HEK293 (cell line): ENCODE results near the gene SLC25A12.

Experiments used
- CTCF ChIA-PET: fragments of 350-600 bp; formaldehyde crosslinking; extraction: SDS; loops from one replicate; lab custom pipeline; 2021; ENCODE audit warnings: antibody characterized with exemption; lab: Yijun Ruan, JAX
- POLR2A ChIA-PET: fragments of 300-600 bp; formaldehyde crosslinking; extraction: SDS; loops from one replicate; lab custom pipeline; 2020; ENCODE audit warnings: antibody characterized with exemption, inconsistent platforms; lab: Yijun Ruan, JAX
- H3K27ac ChIP-seq: fragments of 200-500 bp; sonication (Bioruptor generic); 2 replicates; pipeline ENCODE4 v1.5.1; 2014; ENCODE audit warnings: low read depth, low read length, control low read depth, inconsistent platforms; ENCODE audit errors: extremely low read depth
- H3K36me3 ChIP-seq, 2 experiments: fragments of 200-500 bp in 1 of 2; sonication (Bioruptor generic) in 1 of 2; 1 replicate in 1 of 2; 2 replicates in 1 of 2; pipeline ENCODE4 v1.5.1; 2014 to 2017; ENCODE audit warnings: inconsistent platforms in 2 of 2, low read length in 2 of 2; ENCODE audit not compliant: control insufficient read depth in 2 of 2, insufficient read depth in 1 of 2
- H3K4me1 ChIP-seq: fragments of 200-500 bp; sonication (Bioruptor generic); 2 replicates; pipeline ENCODE4 v1.5.1; 2014; ENCODE audit warnings: mild to moderate bottlenecking, low read length, inconsistent platforms; ENCODE audit not compliant: control insufficient read depth, insufficient read depth
- H3K4me3 ChIP-seq: 2 replicates; pipeline ENCODE4 v1.5.1; 2011; ENCODE audit warnings: low read depth, mild to moderate bottlenecking, control low read depth, low read length, moderate library complexity
- H3K9me3 ChIP-seq: fragments of 200-500 bp; sonication (Bioruptor generic); 2 replicates; pipeline ENCODE4 v1.5.1; 2014; ENCODE audit warnings: low read depth, low read length, inconsistent platforms; ENCODE audit not compliant: control insufficient read depth, insufficient read depth
- GLIS2 ChIP-seq: fragments of 450-650 bp; formaldehyde crosslinking; IDR thresholded peaks from 2 replicates; pipeline ENCODE4 v1.5.1; 2016; ENCODE audit warnings: missing biosample characterization, missing genetic modification characterization
- KLF9 ChIP-seq: fragments of 450-650 bp; formaldehyde crosslinking; IDR thresholded peaks from 2 replicates; pipeline ENCODE4 v1.5.1; 2016; ENCODE audit warnings: missing biosample characterization, missing genetic modification characterization, low read depth
- MYNN ChIP-seq: fragments of 450-650 bp; formaldehyde crosslinking; IDR thresholded peaks from 2 replicates; pipeline ENCODE4 v1.5.1; 2016; ENCODE audit warnings: missing biosample characterization, missing genetic modification characterization, borderline replicate concordance
- YY1 ChIP-seq: fragments of 450-650 bp; formaldehyde crosslinking; IDR thresholded peaks from 2 replicates; pipeline ENCODE4 v1.5.1; 2018; ENCODE audit warnings: missing biosample characterization, missing genetic modification characterization
- ZBTB1 ChIP-seq: fragments of 450-650 bp; formaldehyde crosslinking; IDR thresholded peaks from 2 replicates; pipeline ENCODE4 v1.5.1; 2016; ENCODE audit warnings: missing biosample characterization, missing genetic modification characterization
- ZBTB17 ChIP-seq: fragments of 450-650 bp; formaldehyde crosslinking; IDR thresholded peaks from 2 replicates; pipeline ENCODE4 v1.5.1; 2016; ENCODE audit warnings: missing biosample characterization, missing genetic modification characterization
- ZFP69B ChIP-seq: fragments of 450-650 bp; formaldehyde crosslinking; IDR thresholded peaks from 2 replicates; pipeline ENCODE4 v1.5.1; 2016; ENCODE audit warnings: missing biosample characterization, missing genetic modification characterization
- ZNF114 ChIP-seq: fragments of 450-650 bp; formaldehyde crosslinking; IDR thresholded peaks from 2 replicates; pipeline ENCODE4 v1.5.0; 2017; ENCODE audit warnings: missing biosample characterization, missing genetic modification characterization
- ZNF169 ChIP-seq: fragments of 450-650 bp; formaldehyde crosslinking; IDR thresholded peaks from 2 replicates; pipeline ENCODE4 v1.5.1; 2016; ENCODE audit warnings: missing biosample characterization, missing genetic modification characterization
- ZNF184 ChIP-seq: fragments of 450-650 bp; IDR thresholded peaks from 2 replicates; pipeline ENCODE4 v1.5.1; 2018; ENCODE audit warnings: missing biosample characterization, mild to moderate bottlenecking, missing genetic modification characterization
- ZNF214 ChIP-seq: fragments of 450-650 bp; formaldehyde crosslinking; IDR thresholded peaks from 2 replicates; pipeline ENCODE4 v1.5.1; 2017; ENCODE audit warnings: missing biosample characterization, mild to moderate bottlenecking, missing genetic modification characterization, borderline replicate concordance
- ZNF24 ChIP-seq: fragments of 450-650 bp; formaldehyde crosslinking; IDR thresholded peaks from 2 replicates; pipeline ENCODE4 v1.5.1; 2016; ENCODE audit warnings: missing biosample characterization, missing genetic modification characterization
- ZNF280D ChIP-seq: fragments of 450-650 bp; formaldehyde crosslinking; IDR thresholded peaks from 2 replicates; pipeline ENCODE4 v1.5.1; 2016; ENCODE audit warnings: missing biosample characterization, missing genetic modification characterization
- ZNF510 ChIP-seq: fragments of 450-650 bp; formaldehyde crosslinking; IDR thresholded peaks from 2 replicates; pipeline ENCODE4 v1.5.1; 2018; ENCODE audit warnings: mild to moderate bottlenecking, missing genetic modification characterization, missing biosample characterization; ENCODE audit not compliant: insufficient replicate concordance
- ZNF791 ChIP-seq: fragments of 450-650 bp; formaldehyde crosslinking; IDR thresholded peaks from 2 replicates; pipeline ENCODE4 v1.5.1; 2016; ENCODE audit warnings: missing biosample characterization, missing genetic modification characterization
- ZNF830 ChIP-seq: fragments of 450-650 bp; IDR thresholded peaks from 2 replicates; pipeline ENCODE4 v1.5.0; 2018; ENCODE audit warnings: missing biosample characterization, missing genetic modification characterization, low read depth, mild to moderate bottlenecking, moderate library complexity
- ZNF843 ChIP-seq: fragments of 450-650 bp; formaldehyde crosslinking; IDR thresholded peaks from 2 replicates; pipeline ENCODE4 v1.5.1; 2016; ENCODE audit warnings: missing biosample characterization, missing genetic modification characterization
- ZSCAN18 ChIP-seq: fragments of 450-650 bp; formaldehyde crosslinking; IDR thresholded peaks from 2 replicates; pipeline ENCODE4 v1.5.1; 2016; ENCODE audit warnings: missing biosample characterization, missing genetic modification characterization
- ZSCAN30 ChIP-seq: fragments of 450-650 bp; IDR thresholded peaks from 2 replicates; pipeline ENCODE4 v1.5.1; 2018; ENCODE audit warnings: missing biosample characterization, mild to moderate bottlenecking, missing genetic modification characterization, moderate library complexity
- TF ChIP-seq, protein P1 (sequence below): fragments of 450-650 bp; formaldehyde crosslinking; IDR thresholded peaks from 2 replicates; pipeline ENCODE4 v1.5.1; 2016; ENCODE audit warnings: missing biosample characterization, missing genetic modification characterization, borderline replicate concordance
- TF ChIP-seq, protein P2 (sequence below): IDR thresholded peaks from 2 replicates; pipeline ENCODE4 v1.6.1; 2011; ENCODE audit warnings: mild to moderate bottlenecking, low read depth, low read length, borderline replicate concordance
- TF ChIP-seq, protein P3 (sequence below): fragments of 450-650 bp; formaldehyde crosslinking; IDR thresholded peaks from 2 replicates; pipeline ENCODE4 v1.5.1; 2016; ENCODE audit warnings: missing biosample characterization, missing genetic modification characterization

The SLC25A12 gene

GRCh38 chr2:171862501-171862900 is 31.5 kb downstream of the SLC25A12 start (continued):
- TF ChIP-seq ZNF280D (tag by site-specific recombination) = no peak
- no peak for TF ChIP-seq ZNF830
- TF ChIP-seq YY1 (tag by site-specific recombination) = no peak
- TF ChIP-seq ZNF169 (tag by site-specific recombination) = no peak
- TF ChIP-seq ZFP69B = no peak

DNA sequence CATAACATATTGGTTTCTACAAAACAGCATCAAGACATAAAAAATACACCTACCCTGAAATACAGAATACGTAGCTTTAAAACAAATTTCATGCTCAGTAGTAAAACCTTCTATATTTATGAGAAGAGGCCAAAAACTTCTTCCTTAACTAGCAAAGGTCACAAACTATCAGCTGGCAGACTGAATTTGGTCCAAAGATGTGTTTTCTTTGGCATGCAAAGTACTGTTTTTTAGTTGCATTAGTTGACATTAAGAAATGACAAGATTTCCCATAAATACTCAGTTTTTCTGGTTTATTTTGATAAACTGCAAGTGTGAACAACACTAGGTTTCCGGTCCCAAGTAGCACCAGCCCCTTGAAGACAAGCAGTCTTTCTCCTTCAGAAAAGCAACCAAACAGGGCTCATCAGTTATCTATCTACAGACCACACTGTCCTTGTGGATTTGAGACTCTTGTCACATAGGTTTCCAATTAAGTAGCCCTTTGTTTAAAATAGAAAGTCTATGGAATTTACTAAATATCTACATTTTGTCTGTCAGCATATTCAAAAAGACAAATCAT is 35.6 kb downstream of the SLC25A12 start:
- Histone ChIP-seq H3K9me3 (no peaks in the 10 kb centered on the region), H3K36me3 (peaks cover 4 to 5% of the 10 kb centered on the region in 2 experiments; a peak in 2 of 3 replicates)
- POLR2A ChIA-PET = no interaction called here
- no peak for TF ChIP-seq GLIS2
- TF ChIP-seq, protein P1, sequence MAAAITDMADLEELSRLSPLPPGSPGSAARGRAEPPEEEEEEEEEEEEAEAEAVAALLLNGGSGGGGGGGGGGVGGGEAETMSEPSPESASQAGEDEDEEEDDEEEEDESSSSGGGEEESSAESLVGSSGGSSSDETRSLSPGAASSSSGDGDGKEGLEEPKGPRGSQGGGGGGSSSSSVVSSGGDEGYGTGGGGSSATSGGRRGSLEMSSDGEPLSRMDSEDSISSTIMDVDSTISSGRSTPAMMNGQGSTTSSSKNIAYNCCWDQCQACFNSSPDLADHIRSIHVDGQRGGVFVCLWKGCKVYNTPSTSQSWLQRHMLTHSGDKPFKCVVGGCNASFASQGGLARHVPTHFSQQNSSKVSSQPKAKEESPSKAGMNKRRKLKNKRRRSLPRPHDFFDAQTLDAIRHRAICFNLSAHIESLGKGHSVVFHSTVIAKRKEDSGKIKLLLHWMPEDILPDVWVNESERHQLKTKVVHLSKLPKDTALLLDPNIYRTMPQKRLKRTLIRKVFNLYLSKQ (tag by site-specific recombination) = no peak
- TF ChIP-seq ZBTB17 (tag by site-specific recombination) = no peak
- TF ChIP-seq ZNF214 (tag by site-specific recombination) = no peak
- no peak for TF ChIP-seq ZBTB1
- no peak for TF ChIP-seq ZNF114
- no peak for TF ChIP-seq ZSCAN30 (tag by site-specific recombination)
- no peak for TF ChIP-seq ZNF184 (tag by site-specific recombination)
- no peak for TF ChIP-seq ZNF843 (tag by site-specific recombination)
- TF ChIP-seq MYNN (tag by site-specific recombination) = no peak
- TF ChIP-seq ZNF791 (tag by site-specific recombination) = no peak
- no peak for TF ChIP-seq ZNF510 (tag by site-specific recombination)
- TF ChIP-seq ZNF24 (tag by site-specific recombination) = no peak
- no peak for TF ChIP-seq ZSCAN18
- TF ChIP-seq, protein P2, sequence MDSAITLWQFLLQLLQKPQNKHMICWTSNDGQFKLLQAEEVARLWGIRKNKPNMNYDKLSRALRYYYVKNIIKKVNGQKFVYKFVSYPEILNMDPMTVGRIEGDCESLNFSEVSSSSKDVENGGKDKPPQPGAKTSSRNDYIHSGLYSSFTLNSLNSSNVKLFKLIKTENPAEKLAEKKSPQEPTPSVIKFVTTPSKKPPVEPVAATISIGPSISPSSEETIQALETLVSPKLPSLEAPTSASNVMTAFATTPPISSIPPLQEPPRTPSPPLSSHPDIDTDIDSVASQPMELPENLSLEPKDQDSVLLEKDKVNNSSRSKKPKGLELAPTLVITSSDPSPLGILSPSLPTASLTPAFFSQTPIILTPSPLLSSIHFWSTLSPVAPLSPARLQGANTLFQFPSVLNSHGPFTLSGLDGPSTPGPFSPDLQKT = no peak
- TF ChIP-seq KLF9 (tag by site-specific recombination) = no peak
- TF ChIP-seq, protein P3, sequence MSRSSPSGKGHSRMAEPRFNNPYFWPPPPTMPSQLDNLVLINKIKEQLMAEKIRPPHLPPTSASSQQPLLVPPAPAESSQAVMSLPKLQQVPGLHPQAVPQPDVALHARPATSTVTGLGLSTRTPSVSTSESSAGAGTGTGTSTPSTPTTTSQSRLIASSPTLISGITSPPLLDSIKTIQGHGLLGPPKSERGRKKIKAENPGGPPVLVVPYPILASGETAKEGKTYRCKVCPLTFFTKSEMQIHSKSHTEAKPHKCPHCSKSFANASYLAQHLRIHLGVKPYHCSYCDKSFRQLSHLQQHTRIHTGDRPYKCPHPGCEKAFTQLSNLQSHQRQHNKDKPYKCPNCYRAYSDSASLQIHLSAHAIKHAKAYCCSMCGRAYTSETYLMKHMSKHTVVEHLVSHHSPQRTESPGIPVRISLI (tag by site-specific recombination) = no peak
- TF ChIP-seq, all 188 proteins: peak for 0
- CTCF ChIA-PET = interaction anchor here (0.6 kb wide), 1 partner anchor 572 kb away, joined by 3 read pairs; no protein-coding TSS in a partner anchor
- H3K4me1 ChIP-seq = no peaks in the 10 kb centered on the region
- H3K27ac ChIP-seq = no peak overlapping the region
- H3K4me3 ChIP-seq = no peak overlapping the region
